Heart left ventricle (tissue), 16 donors: ENCODE data around the gene CCDC154. TPM values are rescaled to one million over a fixed set of nuclear protein-coding genes. Genes with fewer than 3 reads are reported as not detected.

Experiments used
- ATAC-seq, 4 donors: fragments of 200-7000 bp; cut with Tn5 transposase; one replicate each; pipeline ENCODE4 v1.9.1; 2020 to 2022; ENCODE audit warnings: moderate library complexity in 4 of 4, mild to moderate bottlenecking in 3 of 4, moderate number of reproducible peaks in 1 of 4
- DNase-seq, 5 donors: peaks; one replicate each; pipeline ENCODE4 v3.0.0-alpha.2; 2020
- H3K27ac ChIP-seq, 12 donors: fragments of 200-600 bp; sonication (generic) in 4 of 12; one replicate each; pipeline versions ENCODE4 v1.5.0 to v1.8.0; 2016 to 2022; ENCODE audit warnings: mild to moderate bottlenecking in 2 of 12
- H3K27me3 ChIP-seq, 9 donors: fragments of 200-600 bp; sonication (generic) in 2 of 9; one replicate each; pipeline versions ENCODE4 v1.5.1 to v1.8.0; 2016 to 2022; ENCODE audit warnings: mild to moderate bottlenecking in 3 of 9
- H3K36me3 ChIP-seq, 9 donors: fragments of 200-600 bp; sonication (generic) in 2 of 9; one replicate each; pipeline versions ENCODE4 v1.5.0 to v1.8.0; 2018 to 2022; ENCODE audit warnings: mild to moderate bottlenecking in 2 of 9
- H3K4me1 ChIP-seq, 12 donors: fragments of 200-600 bp; sonication (generic) in 4 of 12; one replicate each; pipeline versions ENCODE4 v1.5.0 to v1.8.0; 2016 to 2022; ENCODE audit warnings: mild to moderate bottlenecking in 3 of 12
- H3K4me3 ChIP-seq, 12 donors: fragments of 200-600 bp; sonication (generic) in 4 of 12; one replicate each; pipeline versions ENCODE4 v1.5.0 to v1.8.0; 2017 to 2022; ENCODE audit warnings: mild to moderate bottlenecking in 9 of 12, moderate library complexity in 4 of 12
- H3K9me3 ChIP-seq, 12 donors: fragments of 200-600 bp; sonication (generic) in 4 of 12; one replicate each; pipeline versions ENCODE4 v1.5.0 to v1.8.0; 2016 to 2022; ENCODE audit warnings: mild to moderate bottlenecking in 1 of 12
- POLR2A ChIP-seq, 2 donors: fragments of 450-650 bp; IDR thresholded peaks; one replicate each; pipeline ENCODE4 v1.6.1; 2017; ENCODE audit warnings: antibody characterized with exemption in 2 of 2, mild to moderate bottlenecking in 2 of 2, moderate library complexity in 2 of 2
- whole genome bisulfite sequencing, 4 donors: extraction: QIAGEN DNeasy Blood & Tissue Kit in 2 of 4; methylation state at CpG; one replicate each; pipeline versions ENCODE4 v1.1.5 to v1.1.7; 2013 to 2018; 5-methylcytosine and 5-hydroxymethylcytosine counted together
- intact Hi-C, 10 donors: fragments of 100-400 bp; cut with DNase I; formaldehyde crosslinking; loops; one replicate each; pipeline versions ENCODE4 v1.11.1 to v1.14.2; 2022
- polyA plus RNA-seq, 2 donors: library from polyadenylated mRNA; stranded (reverse); fragments of 200-250 nt; gene quantifications; one replicate each; pipeline ENCODE4 v1.2.3, GENCODE V29; 2013
- total RNA-seq, 9 donors: library from RNA; depleted of rRNA in 2 of 9; stranded (reverse); fragments of >200 nt in 2 of 9; fragmentation: NEBNext Ultra II Directional in 3 of 9; extraction: Animal tissue kit (Norgen Biotek cat#: 25700) in 3 of 9; gene quantifications; one replicate each; pipeline versions ENCODE4 v1.1.0 to v1.2.4, GENCODE V29; 2016 to 2023
- TF ChIP-seq, protein P1 (sequence below), 12 donors: fragments of 200-600 bp; sonication (generic) in 4 of 12; IDR thresholded peaks; one replicate each; pipeline versions ENCODE4 v1.5.0 to v1.8.0; 2018 to 2022; ENCODE audit warnings: antibody characterized with exemption in 12 of 12, mild to moderate bottlenecking in 5 of 12
- donor health status: ischemic (EF 13 %, LVEDD 7.1; RV severe dilation, severe dysfunction).
- donor health status: healthy with polysubstance abuse.
- donor health status: DM: no; HTN: yes; CAD: no.
- donor health status: DM: no; HTN: no; CAD: no.
- donor health status: ischemic (EF 25% LVEDD 6.9; RV normal size, moderate dysfunction).
- donor health status: ischemic (EF 25% LVEDD 5.7; RV mildly dilated, moderate dysfunction).
- donor health status: healthy.
- donor health status: DM: yes; HTN: yes; CAD: no.
- donor health status: ischemic (EF 35%, LVEDD 5.7; RV mildly dilated, moderate dysfunction).
- donor health status: nonischemic (EF 11% LVEDD 7.7; RV severe dilation, severe dysfunction).
- donor health status: DM: yes; HTN: yes; CAD: no.
- donor health status: PGD.
- donor health status: ischemic (EF 29% LVEDD 5.4; RV normal size, mild dysfunction).
- donor health status: nonischemic (EF 23%, LVEDD 6.1; RV moderate dilation, normal function).

CCDC154 gene
- total and polyA plus RNA-seq, 11 donors: 0.14 to 1.5 (median 0.68) TPM; not detected in 2

DNA sequence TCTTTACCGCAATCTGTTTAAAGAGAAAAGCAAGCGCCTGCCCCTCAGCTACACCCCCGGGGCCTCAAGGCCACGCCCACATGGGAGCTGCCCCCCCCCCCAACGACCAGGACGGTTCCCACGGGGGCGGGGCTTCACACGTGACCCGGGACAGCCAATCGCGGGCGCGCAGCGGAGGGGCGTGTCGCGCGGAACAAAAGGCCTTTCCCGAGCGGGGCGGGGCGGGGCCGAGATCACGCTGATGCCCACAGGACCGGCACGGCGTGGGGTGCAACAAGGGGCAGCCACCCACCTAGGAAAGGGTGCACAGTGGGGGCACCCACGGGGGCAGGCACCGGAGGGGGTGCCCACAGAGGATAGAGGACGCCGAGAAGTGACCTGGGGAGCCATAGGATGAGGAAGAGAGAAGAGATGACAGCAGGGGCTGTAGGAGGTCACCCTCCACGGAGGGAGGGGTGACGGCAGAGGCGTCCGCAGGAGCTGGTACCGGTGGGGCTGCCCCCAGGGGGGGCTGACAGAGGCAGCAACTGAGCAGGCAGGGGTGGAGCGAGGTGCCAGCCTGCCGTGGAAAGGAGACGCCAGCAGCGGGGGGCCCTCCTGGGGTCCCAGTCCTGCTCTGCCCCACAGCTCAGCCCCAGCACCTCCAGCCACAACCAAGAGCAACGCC is 36.1 kb downstream of the CCDC154 start:
- TF ChIP-seq, protein P1, sequence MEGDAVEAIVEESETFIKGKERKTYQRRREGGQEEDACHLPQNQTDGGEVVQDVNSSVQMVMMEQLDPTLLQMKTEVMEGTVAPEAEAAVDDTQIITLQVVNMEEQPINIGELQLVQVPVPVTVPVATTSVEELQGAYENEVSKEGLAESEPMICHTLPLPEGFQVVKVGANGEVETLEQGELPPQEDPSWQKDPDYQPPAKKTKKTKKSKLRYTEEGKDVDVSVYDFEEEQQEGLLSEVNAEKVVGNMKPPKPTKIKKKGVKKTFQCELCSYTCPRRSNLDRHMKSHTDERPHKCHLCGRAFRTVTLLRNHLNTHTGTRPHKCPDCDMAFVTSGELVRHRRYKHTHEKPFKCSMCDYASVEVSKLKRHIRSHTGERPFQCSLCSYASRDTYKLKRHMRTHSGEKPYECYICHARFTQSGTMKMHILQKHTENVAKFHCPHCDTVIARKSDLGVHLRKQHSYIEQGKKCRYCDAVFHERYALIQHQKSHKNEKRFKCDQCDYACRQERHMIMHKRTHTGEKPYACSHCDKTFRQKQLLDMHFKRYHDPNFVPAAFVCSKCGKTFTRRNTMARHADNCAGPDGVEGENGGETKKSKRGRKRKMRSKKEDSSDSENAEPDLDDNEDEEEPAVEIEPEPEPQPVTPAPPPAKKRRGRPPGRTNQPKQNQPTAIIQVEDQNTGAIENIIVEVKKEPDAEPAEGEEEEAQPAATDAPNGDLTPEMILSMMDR (IDR thresholded peaks at IDR 0.05): no peak
- no peak for TF ChIP-seq POLR2A (IDR thresholded peaks at IDR 0.05)
- DNase-seq: peak; percentile 95 to 98 (median 96)
- H3K9me3 ChIP-seq: no peaks in the 10 kb centered on the region
- ATAC-seq: peak; percentile 93 to 98 (median 97)
- no peaks in the 10 kb centered on the region for H3K27me3 ChIP-seq
- 4 to 6% (median 5%) methylated on average over 26 to 42 of the region's 42 CpGs for WGBS, 4 donors
- H3K4me3 ChIP-seq: peak overlapping the region in 11 of 12 donors; percentile 34 to 69 (median 60)
- intact Hi-C loops: loop anchor here in 1 of 10 donors (10.0 kb wide), 1 partner anchor 104 kb away; the partner anchor contains the start of gene UBE2I
- peaks cover 0 to 28% (median 14%) of the 10 kb centered on the region in 12 donors for H3K4me1 ChIP-seq
- H3K27ac ChIP-seq: peak overlapping the region in 11 of 12 donors; percentile 13 to 65 (median 56)
- H3K36me3 ChIP-seq: peaks cover 0 to 56% (median 11%) of the 10 kb centered on the region in 9 donors

DNA sequence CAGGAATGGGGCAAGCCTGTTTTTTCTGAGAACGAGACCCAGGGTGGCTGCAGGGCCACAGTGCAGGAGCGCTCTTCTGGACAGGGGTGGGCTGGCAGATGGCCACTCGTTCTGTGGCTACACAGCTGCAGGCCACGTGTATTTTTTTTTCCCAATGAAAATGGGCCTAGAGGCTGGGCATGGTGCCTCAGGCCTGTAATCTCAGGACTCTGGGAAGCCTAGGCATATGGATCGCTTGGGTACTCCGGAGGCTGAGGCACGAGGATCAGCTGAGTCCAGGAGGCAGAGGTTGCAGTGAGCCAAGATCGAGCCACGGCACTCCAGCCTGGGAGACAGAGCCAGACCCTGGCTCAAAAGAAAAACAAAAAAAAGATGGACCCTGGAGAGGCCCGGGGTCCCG is 36.6 kb downstream of the CCDC154 start:
- intact Hi-C loops: loop anchor here in 1 of 10 donors (10.0 kb wide), 1 partner anchor 103 kb away; the partner anchor contains the start of gene UBE2I
- WGBS, 4 donors: 20 to 29% (median 27%) methylated on average over 10 to 11 of the region's 11 CpGs
- Histone ChIP-seq H3K27me3 (no peaks in the 10 kb centered on the region), H3K36me3 (peaks cover 0 to 62% (median 16%) of the 10 kb centered on the region in 9 donors), H3K27ac (peak overlapping the region in 8 of 12 donors; percentile 13 to 65 (median 49)), H3K4me3 (peak overlapping the region in 10 of 12 donors; percentile 34 to 69 (median 60)), H3K9me3 (no peaks in the 10 kb centered on the region), H3K4me1 (peaks cover 0 to 23% (median 12%) of the 10 kb centered on the region in 12 donors)
- TF ChIP-seq, protein P1 (IDR thresholded peaks at IDR 0.05): no peak
- no peak for TF ChIP-seq POLR2A (IDR thresholded peaks at IDR 0.05)
- peak in 2 of 5 donors; percentile 41 to 45 for DNase-seq
- peak; percentile 3 to 37 (median 8) for ATAC-seq

DNA sequence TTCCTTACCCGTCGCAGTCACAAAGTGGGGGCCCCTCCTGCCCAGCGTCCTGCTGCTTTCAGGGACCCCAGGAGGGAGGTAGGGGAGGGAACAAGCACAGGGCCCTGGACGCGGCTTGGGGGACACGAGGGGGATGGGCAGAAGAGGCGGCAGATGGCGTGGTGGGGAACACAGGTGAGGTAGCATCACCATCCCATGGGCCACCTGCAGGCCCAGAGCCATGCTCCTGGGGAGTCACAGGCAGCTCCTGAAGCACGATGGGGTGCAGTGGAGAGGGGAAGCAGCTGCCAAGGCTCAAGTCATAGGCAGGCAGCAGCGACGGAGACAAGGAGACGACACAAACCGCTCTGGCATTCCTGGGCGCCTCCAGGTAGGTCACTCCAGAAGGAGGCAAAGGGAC is 40.6 kb downstream of the CCDC154 start:
- H3K36me3 ChIP-seq: peaks cover 0 to 71% (median 50%) of the 10 kb centered on the region in 9 donors
- H3K27ac ChIP-seq: no peak overlapping the region
- TF ChIP-seq, protein P1 (IDR thresholded peaks at IDR 0.05): no peak
- TF ChIP-seq POLR2A (IDR thresholded peaks at IDR 0.05): no peak
- WGBS, 4 donors: 90 to 95% (median 92%) methylated on average over 14 of the region's 14 CpGs
- intact Hi-C loops: loop anchor here in 1 of 10 donors (10.0 kb wide), 1 partner anchor 99 kb away; the partner anchor contains the start of gene UBE2I
- no peaks in the 10 kb centered on the region for H3K27me3 ChIP-seq
- no peak overlapping the region for H3K4me3 ChIP-seq
- DNase-seq (peak in 1 of 5 donors; percentile 62), ATAC-seq (no peak)
- H3K4me1 ChIP-seq: peaks cover 0 to 16% (median 10%) of the 10 kb centered on the region in 12 donors
- H3K9me3 ChIP-seq: no peaks in the 10 kb centered on the region

DNA sequence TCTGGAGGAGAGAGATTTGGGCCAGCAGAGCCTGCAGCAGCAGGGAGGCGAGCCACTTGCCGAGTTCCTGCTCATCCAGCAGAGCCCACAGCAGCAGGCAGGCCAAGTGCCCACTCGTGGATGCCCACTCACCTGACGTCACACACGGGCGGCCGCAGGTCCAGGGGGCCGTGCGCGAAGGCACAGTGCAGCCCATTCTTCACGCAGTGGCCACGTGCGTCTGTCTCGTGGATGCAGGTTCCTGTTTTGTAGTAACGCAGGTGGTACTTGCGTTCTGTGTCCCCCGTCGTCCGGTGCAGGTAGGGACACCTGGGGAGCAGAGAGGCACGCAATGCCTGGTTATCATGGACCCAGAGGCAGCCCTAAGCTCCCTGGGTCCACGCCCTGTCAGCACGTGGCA is 41.3 kb downstream of the CCDC154 start:
- Histone ChIP-seq H3K27ac (no peak overlapping the region), H3K27me3 (no peaks in the 10 kb centered on the region), H3K9me3 (no peaks in the 10 kb centered on the region), H3K4me1 (peaks cover 0 to 11% (median 5%) of the 10 kb centered on the region in 12 donors), H3K36me3 (peaks cover 0 to 78% (median 55%) of the 10 kb centered on the region in 9 donors), H3K4me3 (no peak overlapping the region)
- no peak for TF ChIP-seq POLR2A (IDR thresholded peaks at IDR 0.05)
- TF ChIP-seq, protein P1 (IDR thresholded peaks at IDR 0.05): no peak
- ATAC-seq (no peak), DNase-seq (no peak)
- intact Hi-C loops: loop anchor here in 1 of 10 donors (10.0 kb wide), 1 partner anchor 98 kb away; the partner anchor contains the start of gene UBE2I
- 94 to 95% (median 94%) methylated on average over 18 to 22 of the region's 22 CpGs for WGBS, 4 donors
